ENCODE results near the gene RAB18. TPM values are rescaled to one million over a fixed set of nuclear protein-coding genes. Genes with fewer than 3 reads are reported as not detected.

RAB18 gene
- total and polyA plus RNA-seq, 2 of the 8 experiments (the other 6 are each of a cell fraction or from before 2014, with no cell fraction given): 14.7 to 69.7 TPM

- H3K18ac ChIP-seq (ENCODE audit: extremely low read depth, low read length): no peak overlapping the region
- H3K9me3 ChIP-seq (ENCODE audit: insufficient read depth in 2 of 2, low read depth in 1 of 2, low read length in 1 of 2): no peaks in the 10 kb centered on the region
- no peak overlapping the region for H3K9ac ChIP-seq (replicated peaks in 1 of 4; ENCODE audit: extremely low read depth in 1 of 4, low read depth in 3 of 4, low read length in 3 of 4)
- H2BK15ac ChIP-seq (ENCODE audit: low read length): no peak overlapping the region
- H3K36me3 ChIP-seq (ENCODE audit: control insufficient read depth in 2 of 4, insufficient read depth in 4 of 4, low read length in 3 of 4): no peaks in the 10 kb centered on the region
- no peaks in the 10 kb centered on the region for H3K79me2 ChIP-seq (ENCODE audit: control insufficient read depth in 1 of 2, insufficient read depth in 2 of 2, low read length in 2 of 2)
- no peak overlapping the region for H3K27ac ChIP-seq (ENCODE audit: low read depth, low read length)
- no peak overlapping the region for H3K14ac ChIP-seq (ENCODE audit: insufficient read length)
- ChIA-PET CTCF (ENCODE audit: partially characterized antibody) (no interaction called here), POLR2A (ENCODE audit: partially characterized antibody) (no interaction called here)
- H2AK5ac ChIP-seq (ENCODE audit: low read depth, low read length): no peak overlapping the region
- H2BK20ac ChIP-seq (ENCODE audit: low read length): no peak overlapping the region
- FAIRE-seq (no peak), DNase-seq (ENCODE audit: low read depth in 1 of 2, low spot score in 2 of 2) (no peak)
- no peak overlapping the region for H2BK12ac ChIP-seq (ENCODE audit: low read depth, low read length)
- no peak overlapping the region for H2BK5ac ChIP-seq (ENCODE audit: low read depth, low read length)
- no peak overlapping the region for H3K4ac ChIP-seq (replicated peaks; ENCODE audit: insufficient read length, low read depth, low read length)
- no peaks in the 10 kb centered on the region; a peak in 1 of 7 replicates for H3K4me1 ChIP-seq (replicated peaks in 1 of 4; ENCODE audit: control insufficient read depth in 3 of 4, insufficient read depth in 4 of 4, low read length in 3 of 4)
- no peak overlapping the region for H3K23ac ChIP-seq (ENCODE audit: insufficient read length)
- H4K20me1 ChIP-seq (replicated peaks in 1 of 2; ENCODE audit: control insufficient read depth in 1 of 2, insufficient read depth in 2 of 2, low read length in 2 of 2): no peaks in the 10 kb centered on the region
- H2BK120ac ChIP-seq (replicated peaks; ENCODE audit: low read depth, low read length): no peak overlapping the region
- H3K79me1 ChIP-seq (ENCODE audit: low read depth, low read length): no peaks in the 10 kb centered on the region
- H3K56ac ChIP-seq (replicated peaks; ENCODE audit: insufficient read length, low read depth, low read length): no peak overlapping the region
- H3K27me3 ChIP-seq (replicated peaks in 1 of 4; ENCODE audit: control insufficient read depth in 3 of 4, extremely low read depth in 1 of 4, insufficient read depth in 3 of 4, low read length in 3 of 4): no peaks in the 10 kb centered on the region
- H3K23me2 ChIP-seq (ENCODE audit: low read depth, low read length): no peaks in the 10 kb centered on the region
- no peak overlapping the region for H3K4me3 ChIP-seq (ENCODE audit: extremely low read depth in 1 of 4, insufficient read depth in 2 of 4, low read depth in 3 of 4, low read length in 4 of 4)
- H3K4me2 ChIP-seq (ENCODE audit: insufficient read depth in 1 of 2, low read depth in 2 of 2, low read length in 2 of 2): no peak overlapping the region
- 98% methylated on average over 3 of the region's 3 CpGs; no CpG with 5 or more reads in 1 of the 2 experiments for WGBS, 2 experiments (ENCODE audit: extremely low coverage in 1 of 2, insufficient coverage in 1 of 2, insufficient read length in 1 of 2, insufficient replicate concordance in 2 of 2, low coverage in 1 of 2, low lambda C conversion rate in 2 of 2, missing lambda C conversion rate in 1 of 2)
- H4K8ac ChIP-seq (ENCODE audit: extremely low read depth, insufficient read depth, low read length): no peak overlapping the region
- H2AFZ ChIP-seq (ENCODE audit: low read length): no peak overlapping the region
- no peak overlapping the region for H4K91ac ChIP-seq (replicated peaks; ENCODE audit: insufficient read length, low read length)
- H4K5ac ChIP-seq (ENCODE audit: insufficient read length, low read depth, low read length): no peak overlapping the region
- TF ChIP-seq USF2 (IDR thresholded peaks at IDR 0.05; ENCODE audit: low read length): no peak
- no peak for TF ChIP-seq E2F6 (IDR thresholded peaks at IDR 0.05)
- TF ChIP-seq RAD21 (IDR thresholded peaks at IDR 0.05 in 1 of 2, conservative IDR thresholded peaks at IDR 0.05 in 1 of 2; ENCODE audit: low read depth in 2 of 2, low read length in 2 of 2): no peak
- no peak for TF ChIP-seq GABPA (IDR thresholded peaks at IDR 0.05; ENCODE audit: borderline replicate concordance, insufficient read depth, low read length)
- TF ChIP-seq SIX5 (IDR thresholded peaks at IDR 0.05; ENCODE audit: low read depth, low read length): no peak
- no peak for TF ChIP-seq BACH1 (IDR thresholded peaks at IDR 0.05; ENCODE audit: low read length)
- TF ChIP-seq TCF12 (IDR thresholded peaks at IDR 0.05; ENCODE audit: low read depth, low read length): no peak
- TF ChIP-seq SRF (IDR thresholded peaks at IDR 0.05; ENCODE audit: low read depth, low read length): no peak
- TF ChIP-seq CTBP2 (IDR thresholded peaks at IDR 0.05; ENCODE audit: borderline replicate concordance, insufficient read depth, insufficient read length, low read length): no peak
- TF ChIP-seq KDM1A (IDR thresholded peaks at IDR 0.05; ENCODE audit: borderline replicate concordance, low read length): no peak
- TF ChIP-seq TAF7 (optimal IDR thresholded peaks at IDR 0.05; ENCODE audit: borderline replicate concordance, low read depth, low read length): no peak
These were observed 60.8 kb downstream of the RAB18 start for GRCh38 chr10:27564880-27565279.
